Stimulated activated CD4-positive, alpha-beta T cell treated with anti-CD3 and anti-CD28 coated beads, Interleukin-15, amount 100 ng/mL, for 1 hour (primary cell): Measurements from ENCODE around the gene ADRA2B.

ENCODE experiments used
- DNase-seq, 2 donors: peaks; one replicate each; pipeline ENCODE4 v3.0.0-alpha.2; 2020; ENCODE audit warnings: low read depth in 1 of 2, low spot score in 1 of 2

Gene ADRA2B

DNA sequence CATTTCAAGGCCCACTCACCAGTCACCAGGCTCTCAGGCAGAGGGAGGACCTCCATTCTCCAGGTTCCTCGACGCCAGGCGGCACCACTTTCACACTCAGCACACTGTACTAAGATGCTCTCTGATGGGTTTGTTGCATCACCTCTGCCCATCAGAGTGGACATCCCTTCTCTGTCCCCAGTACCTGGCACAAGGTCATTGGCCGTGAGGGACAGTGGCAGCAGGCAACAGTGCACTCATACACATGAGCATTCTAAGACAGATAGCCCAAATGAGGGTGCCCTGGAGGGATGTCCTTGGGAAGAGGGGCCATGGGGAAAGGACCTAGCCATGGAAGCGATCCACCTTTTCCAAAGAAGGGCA, 3.0 kb upstream of the ADRA2B start:
- no peak for DNase-seq

DNA sequence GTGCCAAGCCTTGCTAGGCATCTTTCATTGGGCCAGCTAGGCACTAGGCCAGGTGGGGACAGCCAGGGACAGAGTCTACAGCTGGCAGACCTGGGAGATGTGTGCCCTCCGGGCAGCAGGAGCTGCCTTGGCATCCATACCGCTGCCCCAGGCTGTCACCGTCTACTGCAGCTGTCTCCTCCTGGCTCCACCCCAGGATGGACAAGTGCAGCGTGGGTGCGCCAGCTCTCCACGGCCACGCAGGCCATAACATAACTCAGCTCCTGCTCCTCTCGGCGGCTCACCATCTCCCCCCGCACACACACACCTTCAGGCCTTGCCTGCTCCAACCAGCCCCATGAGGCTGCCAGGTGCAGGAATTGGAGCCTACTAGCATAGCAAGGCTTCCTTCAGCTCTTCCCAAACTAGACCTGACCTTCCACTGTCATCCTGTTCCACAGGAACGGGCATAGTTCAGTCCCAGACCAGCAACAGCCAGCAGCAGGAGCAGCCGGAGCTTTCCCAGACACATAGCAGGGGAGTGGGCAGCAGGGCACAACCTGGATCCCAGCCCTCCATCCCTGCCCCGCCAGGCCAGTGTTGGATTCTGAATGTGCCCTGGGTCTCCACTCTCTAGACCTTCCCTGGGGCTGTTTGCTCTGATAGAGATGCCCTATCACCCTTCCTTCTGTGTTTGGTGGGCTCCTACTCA, 2.5 kb upstream of the ADRA2B start:
- no peak for DNase-seq

DNA sequence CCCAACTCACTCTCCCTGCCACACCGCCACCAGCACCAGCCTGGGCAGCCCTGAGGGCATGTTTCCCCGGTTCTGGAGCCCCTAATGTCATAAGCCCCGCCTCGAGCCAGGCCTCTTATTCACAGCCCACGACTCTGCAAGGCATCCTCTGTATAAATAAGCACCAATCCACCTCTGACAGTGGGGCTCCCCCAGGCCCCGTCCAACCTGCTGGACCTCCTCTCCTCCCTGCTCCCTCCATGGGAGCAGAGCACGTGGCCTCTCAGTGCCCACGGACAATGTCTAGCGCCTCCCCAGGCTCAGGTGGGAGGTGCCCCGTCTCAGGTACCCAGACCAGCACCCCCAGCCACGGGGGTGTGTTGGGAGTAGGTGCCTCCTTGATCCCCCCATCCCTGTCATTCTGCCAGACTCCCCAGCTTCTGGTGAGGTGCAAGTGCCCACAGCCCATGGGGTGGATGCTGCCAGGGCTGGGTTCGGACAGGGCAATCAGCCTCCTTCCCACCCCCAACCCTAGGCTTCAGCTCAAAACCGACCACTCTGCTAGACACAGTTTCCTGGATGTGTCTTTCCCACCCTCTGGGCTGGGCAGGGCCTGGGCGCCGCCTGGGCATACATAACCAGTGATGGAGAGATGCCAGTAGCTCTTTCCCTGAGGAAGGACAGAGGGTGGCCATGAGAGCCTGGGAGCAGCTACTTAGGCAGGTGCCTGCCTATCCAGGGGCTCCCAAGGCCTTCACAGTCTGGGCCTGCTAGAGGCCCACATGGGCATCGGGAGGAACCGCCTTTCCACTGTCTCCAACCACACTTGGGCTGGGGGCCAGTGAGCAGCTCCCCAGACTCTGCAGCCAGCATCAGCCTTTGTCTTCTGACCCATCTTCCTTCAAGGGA, 1.6 kb upstream of the ADRA2B start:
- DNase-seq: no peak

DNA sequence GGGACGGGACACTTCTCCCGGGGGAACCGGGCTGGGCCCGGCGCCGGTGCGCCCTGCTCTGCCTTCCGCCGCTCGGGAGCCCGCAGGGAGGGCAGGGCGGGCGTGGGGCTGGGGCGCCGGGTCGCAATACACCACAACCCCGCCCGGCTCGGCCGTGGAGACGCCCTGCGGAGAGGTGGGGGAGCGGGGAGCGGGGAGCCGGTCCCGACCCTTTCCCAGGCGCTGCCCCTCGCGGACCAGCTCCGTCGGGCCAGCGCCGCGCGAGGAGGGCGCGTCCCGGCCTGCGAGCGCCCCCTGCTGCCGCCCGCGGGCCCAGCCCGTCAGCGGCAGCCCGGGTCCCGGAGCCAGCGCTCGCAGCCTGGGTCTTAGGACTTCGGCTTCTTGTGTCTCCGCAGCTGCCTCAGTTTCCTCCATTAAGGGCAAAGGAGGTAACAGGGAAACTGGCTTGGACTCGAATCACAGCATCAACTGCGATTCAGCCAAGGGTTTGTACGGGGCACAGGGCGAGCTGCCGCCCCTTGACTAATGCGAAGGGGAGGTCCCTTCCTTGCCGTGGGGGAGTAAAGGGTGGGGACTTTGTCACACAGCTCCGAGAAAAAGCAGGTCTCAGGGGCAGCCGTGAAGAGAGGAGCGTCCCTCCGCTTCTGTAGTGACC, 635 bp upstream of the ADRA2B start:
- peak; percentile 51 to 56 for DNase-seq

DNA sequence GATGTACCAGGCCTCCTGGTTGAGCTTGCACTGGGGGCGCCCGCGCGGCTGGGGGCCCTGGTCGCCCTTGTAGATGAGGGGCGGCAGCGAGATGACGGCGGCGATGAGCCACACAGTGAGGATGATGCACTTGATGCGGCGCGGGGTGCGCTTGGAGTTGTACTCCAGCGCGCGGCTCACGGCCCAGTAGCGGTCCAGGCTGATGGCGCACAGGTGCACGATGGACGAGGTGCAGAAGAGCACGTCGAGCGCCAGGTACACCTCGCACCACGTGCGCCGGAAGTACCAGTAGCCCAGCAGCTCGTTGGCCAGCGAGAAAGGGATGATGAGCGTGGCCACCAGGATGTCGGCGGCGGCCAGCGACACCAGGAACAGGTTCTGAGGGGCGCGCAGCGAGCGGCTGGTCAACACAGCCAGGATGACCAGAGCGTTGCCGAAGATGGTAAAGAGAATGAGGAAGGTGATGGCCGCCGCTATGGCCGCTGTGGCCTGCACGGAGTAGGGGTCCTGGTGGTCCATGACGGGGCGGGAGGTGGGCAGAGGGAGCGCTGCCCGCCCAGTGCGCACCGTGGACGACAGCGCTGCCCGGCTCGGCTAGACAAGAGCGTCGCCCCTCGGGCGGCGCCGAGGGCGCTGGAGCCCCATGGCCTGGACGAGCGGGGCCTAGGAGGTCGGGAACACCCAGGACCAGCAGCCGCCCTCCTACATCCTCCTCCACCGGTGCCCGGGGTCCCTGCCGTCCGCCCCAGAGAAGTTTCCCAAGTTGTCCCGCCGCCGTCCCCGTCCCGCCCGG, 544 bp downstream of the ADRA2B start:
- DNase-seq: no peak

DNA sequence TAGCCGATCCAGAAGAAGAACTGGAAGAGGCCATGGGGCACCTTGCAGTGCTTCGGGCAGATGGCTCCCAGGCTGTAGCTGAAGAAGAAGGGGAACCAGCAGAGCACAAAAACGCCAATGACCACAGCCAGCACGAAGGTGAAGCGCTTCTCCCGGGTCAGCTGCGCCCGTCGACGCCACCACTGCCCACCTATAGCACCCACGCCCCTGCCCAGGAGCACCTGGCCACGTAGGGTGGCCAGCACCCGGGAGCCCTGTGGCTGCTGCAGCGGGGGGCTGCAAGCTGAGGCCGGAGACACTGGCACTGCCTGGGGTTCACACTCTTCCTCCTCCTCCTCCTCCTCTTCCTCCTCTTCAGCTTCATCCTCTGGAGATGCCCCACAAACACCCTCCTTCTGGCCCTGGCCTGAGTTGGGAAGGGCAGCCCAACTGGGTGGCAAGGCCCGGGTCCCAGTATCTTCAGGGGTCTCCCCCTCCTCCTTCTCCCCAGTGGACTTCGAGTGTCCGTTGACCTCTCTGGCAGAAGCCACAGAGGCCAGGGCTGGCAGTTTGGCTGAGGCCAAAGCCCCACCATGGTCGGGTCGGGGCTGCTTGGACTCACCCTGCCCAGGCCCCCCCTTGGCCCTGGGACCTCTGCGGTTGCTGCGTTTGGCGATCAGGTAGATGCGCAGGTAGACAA, 1.3 kb downstream of the ADRA2B start:
- DNase-seq: no peak

DNA sequence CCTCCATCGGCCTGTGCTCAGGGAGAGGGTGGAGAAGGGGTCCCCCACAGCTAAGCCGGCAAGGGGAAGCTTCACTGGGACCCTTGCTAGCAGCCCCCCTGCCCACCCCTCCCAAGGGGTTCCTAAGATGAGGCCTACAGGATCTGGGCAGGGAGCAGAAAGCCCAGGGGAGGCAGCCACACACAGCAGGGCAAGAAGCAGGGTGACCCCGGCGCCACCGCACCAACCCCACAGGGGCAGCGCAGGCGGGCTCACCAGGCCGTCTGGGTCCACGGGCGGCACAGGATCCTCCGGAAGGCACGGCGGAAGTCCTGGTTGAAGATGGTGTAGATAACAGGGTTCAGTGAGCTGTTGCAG, 1.8 kb downstream of the ADRA2B start:
- DNase-seq: no peak

DNA sequence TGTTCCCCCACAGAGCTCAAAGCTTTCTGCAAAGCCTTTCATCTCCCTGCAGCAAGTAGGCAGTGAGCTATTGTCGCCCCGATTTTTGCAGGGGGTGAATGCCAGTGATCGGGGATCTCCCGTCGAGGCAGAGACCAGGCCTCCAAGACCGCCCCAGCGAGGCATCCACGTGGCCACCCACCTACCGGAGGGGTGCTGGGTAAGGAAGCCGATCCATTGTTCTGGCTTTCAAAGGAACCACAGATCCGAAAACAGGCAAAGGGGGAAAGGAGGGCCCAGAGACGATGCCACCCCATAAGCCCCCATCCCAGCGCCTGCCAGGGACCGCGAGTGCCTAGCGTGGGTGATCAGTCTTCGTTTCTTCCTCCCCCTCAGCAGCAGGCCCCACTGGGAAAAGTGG, 2.4 kb downstream of the ADRA2B start:
- no peak for DNase-seq

DNA sequence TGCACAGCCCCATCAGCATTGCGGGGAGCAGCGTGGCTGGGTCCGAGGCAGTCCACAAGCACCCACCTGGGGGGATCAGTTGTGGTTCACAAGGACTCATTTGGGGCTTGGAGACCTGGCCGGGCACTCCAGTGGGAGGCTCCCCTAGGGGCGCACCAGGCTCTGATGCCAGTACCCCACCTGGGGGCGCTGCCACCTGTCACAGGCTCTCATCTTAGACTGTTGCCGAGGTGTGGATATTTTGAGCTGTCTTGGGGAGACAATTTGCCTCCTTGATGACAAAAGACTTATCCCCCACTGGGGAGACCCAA, 3.0 kb downstream of the ADRA2B start:
- no peak for DNase-seq

DNA sequence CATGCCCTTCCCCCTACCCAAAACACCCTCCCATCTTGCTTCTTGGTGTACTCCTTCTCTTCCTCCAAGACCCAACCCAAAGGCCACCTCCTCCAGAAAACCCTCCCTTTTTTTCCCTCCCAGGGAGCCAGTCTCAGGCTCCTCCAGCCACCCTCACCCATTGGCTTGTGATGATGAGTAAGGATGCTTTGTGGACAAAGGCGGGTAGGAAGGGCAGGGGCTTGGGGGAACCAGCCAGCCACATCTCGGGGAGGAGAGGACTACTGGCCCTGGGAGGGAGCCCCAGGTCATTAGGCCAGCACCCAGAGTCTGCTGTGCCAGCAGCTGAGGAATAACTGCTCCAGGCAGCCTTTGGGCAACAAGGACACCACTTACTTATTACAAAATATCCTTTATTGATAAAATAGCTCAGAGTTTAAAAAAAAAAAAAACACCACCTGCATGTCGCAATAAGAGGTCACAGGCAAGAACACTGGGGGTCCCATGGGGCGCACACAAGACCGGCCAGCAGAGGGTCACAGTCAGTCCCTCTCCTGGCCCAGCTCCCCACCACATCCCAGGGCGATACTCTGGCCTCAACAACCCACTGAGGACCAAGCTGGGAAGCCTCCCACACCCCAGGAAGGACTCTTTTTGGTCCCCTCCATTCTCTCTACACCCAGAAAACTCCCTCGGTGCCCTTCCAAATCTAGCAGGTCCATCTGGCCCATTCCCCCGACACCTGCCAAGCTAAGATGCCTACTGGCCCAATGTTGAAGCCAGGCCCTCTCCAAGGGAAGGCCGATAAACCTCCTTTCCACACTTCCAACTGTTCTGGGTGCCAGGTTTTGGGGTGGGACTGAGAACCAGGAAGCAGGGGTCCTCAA, 3.6 kb downstream of the ADRA2B start:
- no peak for DNase-seq

DNA sequence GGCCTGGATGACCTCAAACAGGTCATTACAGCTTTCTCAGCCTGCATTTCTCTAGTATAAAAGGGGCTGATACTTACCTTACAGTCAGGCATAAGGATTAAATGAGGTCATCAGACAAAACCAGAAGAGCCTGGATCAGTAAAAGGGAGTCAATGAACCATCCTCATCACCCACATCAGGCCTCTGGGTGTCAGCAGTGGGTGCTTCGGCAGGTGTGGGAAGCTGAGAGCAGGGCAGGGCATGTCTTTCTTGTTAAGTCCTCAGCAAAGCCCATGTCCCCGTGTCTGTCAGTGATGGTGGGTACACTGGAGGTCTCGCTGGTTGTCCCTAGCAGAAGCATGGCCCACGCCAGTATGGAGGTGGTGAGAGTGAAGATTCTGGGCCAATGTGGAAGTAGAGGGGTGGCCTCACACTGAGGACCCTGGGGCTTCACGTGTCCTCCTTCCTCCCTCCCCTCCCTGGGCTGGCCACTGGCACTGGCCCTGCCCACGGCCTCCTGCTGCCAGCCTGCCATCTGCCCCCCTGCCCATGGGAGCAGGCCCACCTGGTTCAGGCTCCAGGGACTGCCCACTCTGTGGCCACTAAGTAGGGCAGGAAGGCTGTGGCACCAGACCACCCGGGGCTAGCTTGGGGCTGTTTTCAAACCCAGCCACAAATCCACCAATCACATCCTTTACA, 4.4 kb downstream of the ADRA2B start:
- DNase-seq: no peak

DNA sequence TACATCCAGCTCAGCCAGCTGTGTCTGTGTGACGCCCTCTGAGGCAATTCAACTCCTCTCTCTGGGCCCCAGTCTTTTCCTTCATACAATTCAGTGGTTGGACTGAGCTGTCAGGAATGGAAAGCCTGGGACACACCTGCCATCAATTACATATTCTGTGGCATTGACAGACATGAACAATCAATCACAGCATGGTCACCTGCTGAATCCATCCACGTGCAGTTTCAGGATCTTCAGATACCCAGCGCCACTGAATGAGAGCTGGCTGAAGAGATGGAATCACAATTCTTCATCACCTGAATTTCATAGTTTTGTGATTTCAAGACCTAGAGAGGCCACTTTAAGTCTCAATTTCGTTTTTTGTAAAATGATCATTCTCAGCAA, 5.1 kb downstream of the ADRA2B start:
- no peak for DNase-seq

DNA sequence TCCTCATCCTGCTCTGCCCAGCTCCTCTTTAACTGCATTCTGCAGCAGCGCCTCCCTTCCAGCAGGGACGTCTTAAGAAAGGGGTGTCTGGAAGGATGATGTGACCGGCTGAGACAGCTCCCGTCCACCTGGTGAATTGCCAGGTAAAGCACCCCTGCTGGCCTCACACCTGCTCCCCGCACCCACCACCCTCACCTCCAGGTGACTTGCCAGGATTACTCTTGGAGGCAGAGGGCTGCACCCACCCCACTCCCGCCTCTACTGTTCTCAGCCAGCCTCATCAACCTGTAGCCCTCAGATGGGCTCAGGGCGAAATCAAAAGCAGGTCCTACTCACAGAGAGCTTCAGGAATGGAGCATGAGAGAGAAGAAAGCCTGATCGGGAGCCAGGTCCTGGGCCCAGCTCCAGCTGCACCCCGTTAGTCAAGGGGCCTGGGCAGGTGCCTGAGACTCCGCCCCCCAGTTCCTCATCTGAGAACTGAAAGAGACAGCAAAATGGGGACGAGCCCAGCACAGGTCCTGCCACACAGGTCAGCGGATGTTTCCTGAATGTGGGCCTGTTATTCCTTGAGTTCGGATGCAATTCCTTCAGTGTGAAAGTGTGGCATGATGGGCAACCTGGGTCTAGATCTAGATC, 5.6 kb downstream of the ADRA2B start:
- no peak for DNase-seq

DNA sequence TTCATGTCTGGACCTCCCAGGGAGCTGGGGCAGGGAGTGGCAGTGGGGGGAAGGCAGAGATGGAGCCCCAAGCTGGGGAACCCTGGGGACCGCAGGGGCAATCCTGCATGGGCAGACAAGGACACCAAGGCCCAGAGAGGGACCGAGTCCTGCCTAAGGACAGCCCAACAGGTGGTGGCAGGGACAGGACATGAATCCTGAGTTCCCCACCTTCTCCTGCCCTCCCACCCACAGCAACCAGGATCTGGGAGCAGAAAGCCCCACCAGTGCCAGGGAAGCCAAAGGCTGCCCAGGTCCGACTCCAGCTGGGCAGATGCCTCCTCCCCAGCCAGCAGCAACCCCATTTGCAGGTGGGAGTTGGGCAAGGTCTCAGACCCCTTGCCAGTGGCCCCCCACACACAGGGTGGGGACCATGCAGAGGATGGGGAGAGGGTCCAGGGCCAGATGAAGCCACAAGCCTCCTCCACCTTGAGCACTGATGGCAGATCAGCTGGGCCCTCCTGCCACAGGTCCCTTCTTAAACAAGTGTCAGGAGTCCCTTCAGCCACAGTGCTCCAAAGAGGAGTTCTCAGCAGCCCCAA, 6.3 kb downstream of the ADRA2B start:
- no peak for DNase-seq

DNA sequence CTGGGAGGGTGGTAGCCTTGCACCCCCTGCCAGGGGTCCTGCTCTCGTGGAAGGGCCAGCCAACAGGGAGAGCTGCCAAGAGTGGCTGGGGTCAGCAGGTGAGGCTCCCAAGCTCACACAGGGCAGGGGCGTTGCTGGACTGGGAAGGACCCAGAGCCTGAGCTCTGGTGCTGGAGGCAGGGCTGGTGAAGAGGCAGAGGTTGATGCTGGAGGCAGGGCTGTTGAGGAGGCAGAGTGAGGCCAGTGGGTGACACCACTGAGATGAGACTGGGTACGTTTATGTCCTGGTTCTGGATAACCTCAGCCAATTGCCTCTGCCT, 7.0 kb downstream of the ADRA2B start:
- no peak for DNase-seq

DNA sequence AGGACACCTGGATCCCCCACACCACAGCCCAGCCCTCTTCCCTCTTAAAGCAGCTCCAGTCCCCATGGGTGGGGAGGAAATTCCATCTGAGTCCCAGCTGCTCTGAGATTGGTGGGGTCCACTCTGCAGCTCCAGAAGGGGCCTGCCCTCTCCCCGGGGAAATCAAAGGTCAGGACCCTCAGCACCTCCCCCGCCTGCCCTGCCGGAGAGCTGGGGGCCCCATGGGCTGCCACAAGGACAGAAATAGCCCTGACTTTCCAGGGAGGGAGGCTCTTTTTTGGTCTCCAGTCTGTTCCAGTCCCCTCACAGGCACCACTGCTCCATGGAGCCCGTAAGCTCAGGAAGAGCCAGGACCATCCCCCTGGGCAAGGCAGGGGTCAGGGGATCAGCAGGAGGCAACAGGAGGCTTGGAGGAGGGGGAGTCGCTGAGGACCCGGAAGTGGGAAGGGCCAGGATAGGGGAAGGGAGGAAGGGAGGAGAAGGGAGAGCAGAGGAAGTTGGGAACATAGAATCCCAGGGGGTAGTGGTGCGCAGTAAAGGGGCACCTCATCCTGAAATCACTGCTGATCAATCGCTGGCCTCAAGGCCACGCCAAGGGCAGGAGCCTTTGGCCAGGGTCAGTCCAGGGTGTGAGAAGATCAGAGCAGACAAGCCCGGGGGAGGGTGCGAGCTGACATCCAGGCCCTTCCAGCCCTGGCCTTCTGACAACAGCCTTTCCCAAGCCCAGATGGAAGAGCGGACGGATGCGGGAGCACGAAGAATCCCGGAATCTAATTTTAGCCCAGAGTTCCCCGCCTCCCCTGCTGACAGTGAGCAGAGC, 7.6 kb downstream of the ADRA2B start:
- DNase-seq: no peak

DNA sequence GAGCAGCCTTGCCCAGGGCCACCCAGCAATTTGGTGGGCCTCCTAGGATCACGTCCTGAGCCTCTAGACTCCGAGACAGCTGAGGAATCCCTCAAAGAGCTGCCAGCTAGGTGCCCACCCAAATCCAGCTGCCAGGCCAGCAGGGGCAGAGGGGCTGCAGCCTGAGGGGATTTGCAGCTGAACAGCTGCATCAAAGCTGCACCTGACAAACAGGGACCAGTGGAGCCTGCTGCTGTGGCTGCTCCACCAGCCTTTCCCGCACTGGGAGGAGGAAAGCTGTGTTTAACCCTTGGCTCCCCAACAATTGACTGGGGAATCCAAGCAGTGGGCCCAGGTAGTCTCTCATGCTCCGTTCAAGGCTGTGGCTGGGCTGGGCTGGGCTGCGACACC, 8.2 kb downstream of the ADRA2B start:
- no peak for DNase-seq

DNA sequence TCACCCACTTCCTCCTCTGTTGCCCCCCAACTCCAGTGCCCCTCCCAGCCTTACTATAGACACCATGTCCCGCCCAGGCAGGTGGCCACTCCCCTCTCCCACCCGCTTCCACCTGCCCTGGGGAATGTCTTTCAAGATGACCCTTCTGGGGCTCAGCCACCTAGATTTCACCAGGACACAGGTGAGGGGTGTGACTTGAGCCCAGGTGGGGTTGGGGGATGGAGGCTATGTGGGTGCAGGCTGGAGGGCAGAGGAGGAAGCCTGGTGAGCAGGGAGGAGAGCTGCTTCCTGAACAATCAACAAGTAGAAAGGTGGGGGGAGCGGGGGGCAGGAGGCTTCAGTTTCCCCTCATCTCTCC, 8.7 kb downstream of the ADRA2B start:
- no peak for DNase-seq
